ENCODE data around the gene PDGFD. TPM values are rescaled to one million over a fixed set of nuclear protein-coding genes. Genes with fewer than 3 reads are reported as not detected.

Gene PDGFD
- total and polyA plus RNA-seq, 2 donors (not counting 3 experiments of a cell fraction or from before 2014, with no cell fraction given) = 6.3 to 13.1 TPM

DNA sequence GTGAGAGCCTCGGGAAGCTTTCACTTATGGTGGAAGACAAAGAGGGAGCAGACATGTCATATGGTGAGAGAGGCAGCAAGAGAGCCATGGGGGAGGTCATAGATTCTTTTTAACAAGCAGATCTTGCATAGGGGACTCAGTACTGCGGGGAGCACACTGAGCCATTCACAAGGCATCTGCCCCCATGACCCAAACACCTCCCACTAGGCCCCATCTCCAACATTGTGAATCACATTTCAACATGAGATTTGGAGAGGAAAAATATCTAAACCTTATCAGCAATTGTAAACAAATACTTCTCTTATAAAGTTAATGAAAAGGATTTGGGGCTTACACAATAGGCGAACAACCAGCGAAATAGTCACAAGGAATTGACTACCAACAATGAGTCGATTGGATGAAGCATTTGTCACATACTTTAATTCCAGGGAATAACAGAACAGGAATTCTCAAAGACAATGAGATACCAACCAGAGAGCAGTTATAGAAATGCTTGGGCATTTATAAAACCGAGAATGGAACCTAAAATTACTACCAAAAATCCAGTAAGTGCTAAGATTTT, 120.2 kb downstream of the PDGFD start:
- no peaks in the 10 kb centered on the region for H4K20me1 ChIP-seq (replicated peaks; ENCODE audit: control insufficient read depth, extremely low read depth, insufficient read depth, low read length)
- no peaks in the 10 kb centered on the region for H3K79me2 ChIP-seq (ENCODE audit: control insufficient read depth, insufficient read depth, low read length)
- no peaks in the 10 kb centered on the region for H3K36me3 ChIP-seq (ENCODE audit: control insufficient read depth in 2 of 2, extremely low read depth in 1 of 2, insufficient read depth in 2 of 2, low read length in 2 of 2)
- intact Hi-C loops (cut with micrococcal nuclease) (no loop called here), dilution Hi-C loops (cut with MboI; ENCODE audit: extremely low pct_ligation_motif_present, low sequenced_read_pairs) (no loop called here)
- FAIRE-seq = no peak
- no peak for DNase-seq (ENCODE audit: low read depth, low spot score)
- H3K27ac ChIP-seq (ENCODE audit: insufficient read depth, low read depth, low read length) = no peak overlapping the region
- no peak overlapping the region for H3K4me2 ChIP-seq (ENCODE audit: insufficient read depth, low read length)
- ChIA-PET POLR2A (no interaction called here), CTCF (interaction anchor here (0.8 to 1.3 kb wide), 2 partner anchors 10 to 31 kb away, joined by 3 read pairs; no protein-coding TSS in a partner anchor)
- BruUV-seq (replicated peaks) = no TSS peak
- no peak overlapping the region for H2AFZ ChIP-seq (ENCODE audit: low read depth, low read length)
- no peaks in the 10 kb centered on the region for H3K27me3 ChIP-seq (ENCODE audit: control insufficient read depth in 2 of 2, insufficient read depth in 2 of 2, low read length in 2 of 2)
- H3K9me1 ChIP-seq (replicated peaks; ENCODE audit: control insufficient read depth, extremely low read depth, insufficient read depth, low read length) = no peaks in the 10 kb centered on the region
- no peak overlapping the region for H3K4me3 ChIP-seq (replicated peaks in 1 of 3; ENCODE audit: insufficient read depth in 1 of 3, low read depth in 1 of 3, low read length in 3 of 3)
- H3K4me1 ChIP-seq (ENCODE audit: control insufficient read depth, extremely low read depth, insufficient read depth, low read length) = no peaks in the 10 kb centered on the region
- no peak for TF ChIP-seq MAX (IDR thresholded peaks at IDR 0.05; ENCODE audit: insufficient read depth, insufficient read length)
- TF ChIP-seq, protein P1, sequence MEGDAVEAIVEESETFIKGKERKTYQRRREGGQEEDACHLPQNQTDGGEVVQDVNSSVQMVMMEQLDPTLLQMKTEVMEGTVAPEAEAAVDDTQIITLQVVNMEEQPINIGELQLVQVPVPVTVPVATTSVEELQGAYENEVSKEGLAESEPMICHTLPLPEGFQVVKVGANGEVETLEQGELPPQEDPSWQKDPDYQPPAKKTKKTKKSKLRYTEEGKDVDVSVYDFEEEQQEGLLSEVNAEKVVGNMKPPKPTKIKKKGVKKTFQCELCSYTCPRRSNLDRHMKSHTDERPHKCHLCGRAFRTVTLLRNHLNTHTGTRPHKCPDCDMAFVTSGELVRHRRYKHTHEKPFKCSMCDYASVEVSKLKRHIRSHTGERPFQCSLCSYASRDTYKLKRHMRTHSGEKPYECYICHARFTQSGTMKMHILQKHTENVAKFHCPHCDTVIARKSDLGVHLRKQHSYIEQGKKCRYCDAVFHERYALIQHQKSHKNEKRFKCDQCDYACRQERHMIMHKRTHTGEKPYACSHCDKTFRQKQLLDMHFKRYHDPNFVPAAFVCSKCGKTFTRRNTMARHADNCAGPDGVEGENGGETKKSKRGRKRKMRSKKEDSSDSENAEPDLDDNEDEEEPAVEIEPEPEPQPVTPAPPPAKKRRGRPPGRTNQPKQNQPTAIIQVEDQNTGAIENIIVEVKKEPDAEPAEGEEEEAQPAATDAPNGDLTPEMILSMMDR (IDR thresholded peaks at IDR 0.05; ENCODE audit: extremely low read depth in 1 of 2, insufficient read depth in 1 of 2, low read depth in 1 of 2, low read length in 2 of 2) = no peak
- no peak for TF ChIP-seq POLR2A (IDR thresholded peaks at IDR 0.05; ENCODE audit: low read depth, low read length)
- TF ChIP-seq EZH2 (IDR thresholded peaks at IDR 0.05; ENCODE audit: borderline replicate concordance, low read depth, low read length, severe bottlenecking) = no peak
- TF ChIP-seq MYC (IDR thresholded peaks at IDR 0.05; ENCODE audit: low read depth, low read length) = no peak
- no peak for TF ChIP-seq FOS (IDR thresholded peaks at IDR 0.05; ENCODE audit: borderline replicate concordance, insufficient read depth, low read length)
- TF ChIP-seq GATA2 (IDR thresholded peaks at IDR 0.05; ENCODE audit: insufficient read depth, insufficient read length, low read depth, low read length) = no peak
- no peak for TF ChIP-seq JUN (IDR thresholded peaks at IDR 0.05; ENCODE audit: borderline replicate concordance, insufficient read depth, insufficient read length, low read depth)
- no peak for TF ChIP-seq POLR2AphosphoS5 (IDR thresholded peaks at IDR 0.05; ENCODE audit: insufficient read depth, low read depth, low read length)
- H3K9ac ChIP-seq (replicated peaks; ENCODE audit: extremely low read depth, insufficient read depth, low read length) = no peak overlapping the region
- no peaks in the 10 kb centered on the region for H3K9me3 ChIP-seq (replicated peaks; ENCODE audit: control insufficient read depth, insufficient read depth, low read length)

Measured in endothelial cell of umbilical vein (primary cell).